Stimulated activated CD4-positive, alpha-beta T cell treated with anti-CD3 and anti-CD28 coated beads, Interleukin-2, amount 100 ng/mL, for 4 hours (primary cell): ENCODE results near the gene LONP1.
A peak's percentile ranks its signal among the peaks of the same experiment; 100 is the strongest.
"Not testable (repeated sequence)": the region's sequence is repeated elsewhere in the genome, so short reads cannot be mapped to it uniquely, and the experiment has no call there.

Experiments used
- DNase-seq: peaks from one replicate; pipeline ENCODE4 v3.0.0-alpha.2; 2020; ENCODE audit warnings: low read depth

Gene LONP1, protein sequence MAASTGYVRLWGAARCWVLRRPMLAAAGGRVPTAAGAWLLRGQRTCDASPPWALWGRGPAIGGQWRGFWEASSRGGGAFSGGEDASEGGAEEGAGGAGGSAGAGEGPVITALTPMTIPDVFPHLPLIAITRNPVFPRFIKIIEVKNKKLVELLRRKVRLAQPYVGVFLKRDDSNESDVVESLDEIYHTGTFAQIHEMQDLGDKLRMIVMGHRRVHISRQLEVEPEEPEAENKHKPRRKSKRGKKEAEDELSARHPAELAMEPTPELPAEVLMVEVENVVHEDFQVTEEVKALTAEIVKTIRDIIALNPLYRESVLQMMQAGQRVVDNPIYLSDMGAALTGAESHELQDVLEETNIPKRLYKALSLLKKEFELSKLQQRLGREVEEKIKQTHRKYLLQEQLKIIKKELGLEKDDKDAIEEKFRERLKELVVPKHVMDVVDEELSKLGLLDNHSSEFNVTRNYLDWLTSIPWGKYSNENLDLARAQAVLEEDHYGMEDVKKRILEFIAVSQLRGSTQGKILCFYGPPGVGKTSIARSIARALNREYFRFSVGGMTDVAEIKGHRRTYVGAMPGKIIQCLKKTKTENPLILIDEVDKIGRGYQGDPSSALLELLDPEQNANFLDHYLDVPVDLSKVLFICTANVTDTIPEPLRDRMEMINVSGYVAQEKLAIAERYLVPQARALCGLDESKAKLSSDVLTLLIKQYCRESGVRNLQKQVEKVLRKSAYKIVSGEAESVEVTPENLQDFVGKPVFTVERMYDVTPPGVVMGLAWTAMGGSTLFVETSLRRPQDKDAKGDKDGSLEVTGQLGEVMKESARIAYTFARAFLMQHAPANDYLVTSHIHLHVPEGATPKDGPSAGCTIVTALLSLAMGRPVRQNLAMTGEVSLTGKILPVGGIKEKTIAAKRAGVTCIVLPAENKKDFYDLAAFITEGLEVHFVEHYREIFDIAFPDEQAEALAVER

GRCh38 chr19:5719961-5720790, at the start of gene LONP1, which contains the start of gene CATSPERD:
LONP1 (minus strand) TSS chr19:5720146; CDS start chr19:5720132, 14 bp downstream.
CATSPERD (plus strand) TSS chr19:5720637; CDS start chr19:5720738, 101 bp downstream.
- DNase-seq: peak; percentile 97

GRCh38 chr19:5767949-5768348, 48.0 kb upstream of the LONP1 start:
- no peak for DNase-seq

DNA sequence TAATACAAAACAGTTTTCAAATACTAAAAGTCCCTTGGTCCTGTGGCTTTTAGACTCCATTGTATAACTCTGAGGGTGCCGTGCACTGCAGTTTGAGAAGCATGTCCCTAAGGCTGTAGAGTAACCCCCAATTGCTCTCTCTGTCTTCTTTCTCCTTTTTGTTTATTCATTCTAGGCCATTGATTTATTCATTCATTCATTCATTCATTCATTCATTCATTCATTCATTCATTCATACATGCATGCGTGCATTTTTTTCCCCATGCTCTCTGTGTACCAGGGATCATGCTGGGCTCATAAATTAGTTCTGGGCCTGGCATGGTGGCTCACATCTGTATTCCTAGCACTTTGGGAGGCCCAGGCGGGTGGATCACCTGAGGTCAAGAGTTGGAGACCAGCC, 45.3 kb upstream of the LONP1 start:
- no peak for DNase-seq

- no peak for DNase-seq
These were observed 42.8 kb upstream of the LONP1 start for GRCh38 chr19:5762608-5763217.

DNA sequence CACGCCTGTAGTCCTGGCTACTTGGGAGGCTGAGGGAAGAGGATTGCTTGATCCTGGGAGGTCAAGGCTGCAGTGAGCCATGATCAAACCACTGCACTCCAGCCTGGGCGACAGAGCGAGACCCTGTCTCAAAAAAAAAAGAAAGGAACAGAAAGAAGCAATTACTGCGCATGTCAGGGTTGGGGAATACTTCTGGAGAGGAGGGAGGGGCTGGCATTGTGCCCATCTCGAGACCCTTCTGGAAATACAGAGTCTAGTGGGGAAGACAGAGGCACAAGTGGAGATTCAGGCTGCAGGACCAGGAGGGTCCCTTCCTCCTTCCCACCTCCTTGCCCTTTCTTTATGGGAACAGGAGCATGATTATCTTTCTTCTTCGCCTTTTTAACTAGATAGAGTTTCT, 33.8 kb upstream of the LONP1 start:
- no peak for DNase-seq

GRCh38 chr19:5751709-5752108, 31.8 kb upstream of the LONP1 start:
- no peak for DNase-seq

DNA sequence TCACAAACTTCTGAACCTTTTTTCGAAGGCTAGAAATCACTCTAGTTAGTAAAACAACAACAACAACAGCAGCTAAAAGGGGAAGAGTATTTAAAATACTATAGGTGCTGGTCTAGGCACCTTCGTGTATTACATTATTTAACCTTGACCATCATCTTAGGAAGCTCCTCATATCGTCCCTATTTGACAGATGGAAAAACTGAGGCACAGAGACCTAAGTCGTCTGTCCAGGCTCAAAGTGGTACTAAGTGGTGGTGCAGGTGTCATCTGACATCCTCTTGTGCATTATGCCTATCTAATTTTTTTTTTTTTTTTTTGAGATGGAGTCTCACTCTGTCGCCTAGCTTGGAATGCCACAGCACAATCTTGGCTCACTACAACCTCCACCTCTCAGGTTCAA, 29.6 kb upstream of the LONP1 start:
- DNase-seq: no peak

DNA sequence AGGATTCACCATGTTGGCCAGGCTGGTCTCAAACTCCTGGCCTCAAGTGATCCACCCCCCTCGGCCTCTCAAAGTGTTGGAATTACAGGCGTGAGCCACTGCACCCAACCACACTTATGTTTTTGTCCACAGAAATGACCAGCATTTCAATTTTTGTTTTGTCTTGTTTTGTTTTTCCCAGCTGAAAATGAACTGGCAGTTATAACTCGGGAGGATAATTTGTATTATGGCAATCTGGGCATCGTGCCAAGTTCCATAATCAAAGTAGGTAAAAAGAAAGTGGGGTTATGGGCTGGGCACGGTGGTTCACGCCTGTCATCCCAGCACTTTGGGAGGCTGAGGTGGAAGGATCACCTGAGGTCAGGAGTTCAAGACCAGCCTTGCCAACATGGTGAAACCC, 29.0 kb upstream of the LONP1 start:
- not testable (repeated sequence) for DNase-seq

GRCh38 chr19:5744999-5745398, 25.1 kb upstream of the LONP1 start:
- not testable (repeated sequence) for DNase-seq

DNA sequence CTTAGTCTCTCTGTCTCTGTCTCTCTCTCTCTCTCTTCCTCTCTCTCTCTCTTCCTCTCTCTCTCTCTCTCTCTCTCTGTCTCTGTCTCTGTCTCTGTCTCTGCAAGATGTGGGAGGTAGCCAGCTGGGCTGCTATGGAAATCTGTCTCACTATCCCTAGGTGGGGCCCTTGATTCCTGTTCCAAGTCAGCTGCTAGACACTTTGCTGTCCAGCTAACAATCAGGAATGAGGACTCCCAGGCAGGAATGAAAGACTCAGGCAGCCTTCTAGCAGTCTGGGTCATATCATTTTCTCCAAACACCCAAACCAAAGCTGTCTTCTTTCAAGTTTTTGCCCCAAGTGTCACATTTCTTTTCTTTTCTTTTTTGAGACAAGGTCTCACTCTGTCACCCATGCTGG, 23.7 kb upstream of the LONP1 start:
- DNase-seq: no peak

- DNase-seq: no peak
These were observed 22.1 kb upstream of the LONP1 start for GRCh38 chr19:5742051-5742450.

- DNase-seq: no peak
These were observed 18.5 kb upstream of the LONP1 start for GRCh38 chr19:5738423-5738822.

DNA sequence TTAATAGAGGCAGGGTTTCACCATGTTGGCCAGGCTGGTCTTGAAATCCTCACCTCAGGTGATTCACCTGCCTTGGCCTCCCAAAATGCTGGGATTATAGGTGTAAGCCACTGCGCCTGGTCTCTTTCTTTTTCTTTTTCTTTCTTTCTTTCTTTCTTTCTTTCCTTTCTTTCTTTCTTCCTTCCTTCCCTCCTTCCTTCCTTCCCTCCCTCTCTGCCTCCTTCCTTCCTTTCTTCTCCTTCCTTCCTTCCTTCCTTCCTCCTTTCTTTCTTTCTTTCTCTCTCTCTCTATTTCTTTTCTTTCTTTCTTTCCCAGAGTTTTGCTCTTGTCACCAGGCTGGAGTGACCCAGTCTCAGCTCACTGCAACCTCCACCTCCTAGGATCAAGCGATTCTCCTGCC, 13.2 kb upstream of the LONP1 start:
- not testable (repeated sequence) for DNase-seq

DNA sequence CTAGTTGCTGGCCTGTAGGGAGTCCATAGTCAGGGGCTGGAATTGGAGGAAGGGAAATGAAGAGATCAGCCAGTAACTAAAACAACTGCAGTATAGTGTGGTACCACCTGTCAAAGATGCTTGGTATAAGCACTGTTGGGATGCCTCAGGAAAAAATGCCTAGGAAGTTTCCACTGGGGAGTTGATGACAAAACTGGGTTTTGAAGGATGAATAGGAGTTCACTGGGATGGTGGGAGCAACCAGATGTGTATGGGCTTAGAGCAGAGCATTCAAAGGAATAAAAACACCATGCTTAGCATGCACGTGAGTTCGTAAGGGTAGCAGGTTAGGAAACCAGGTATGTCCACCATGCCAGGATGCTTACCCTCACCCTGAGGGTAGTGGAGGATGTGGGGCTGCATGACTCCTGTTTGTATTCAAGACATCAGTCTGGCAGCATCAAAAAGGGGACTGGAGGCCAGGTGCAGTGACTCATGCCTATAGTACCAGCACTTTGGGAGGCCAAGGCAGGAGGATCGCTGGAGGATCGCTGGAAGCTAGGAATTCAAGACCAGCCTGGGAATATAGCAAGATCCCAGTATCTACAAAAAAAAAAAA, 7.6 kb upstream of the LONP1 start:
- DNase-seq: no peak

DNA sequence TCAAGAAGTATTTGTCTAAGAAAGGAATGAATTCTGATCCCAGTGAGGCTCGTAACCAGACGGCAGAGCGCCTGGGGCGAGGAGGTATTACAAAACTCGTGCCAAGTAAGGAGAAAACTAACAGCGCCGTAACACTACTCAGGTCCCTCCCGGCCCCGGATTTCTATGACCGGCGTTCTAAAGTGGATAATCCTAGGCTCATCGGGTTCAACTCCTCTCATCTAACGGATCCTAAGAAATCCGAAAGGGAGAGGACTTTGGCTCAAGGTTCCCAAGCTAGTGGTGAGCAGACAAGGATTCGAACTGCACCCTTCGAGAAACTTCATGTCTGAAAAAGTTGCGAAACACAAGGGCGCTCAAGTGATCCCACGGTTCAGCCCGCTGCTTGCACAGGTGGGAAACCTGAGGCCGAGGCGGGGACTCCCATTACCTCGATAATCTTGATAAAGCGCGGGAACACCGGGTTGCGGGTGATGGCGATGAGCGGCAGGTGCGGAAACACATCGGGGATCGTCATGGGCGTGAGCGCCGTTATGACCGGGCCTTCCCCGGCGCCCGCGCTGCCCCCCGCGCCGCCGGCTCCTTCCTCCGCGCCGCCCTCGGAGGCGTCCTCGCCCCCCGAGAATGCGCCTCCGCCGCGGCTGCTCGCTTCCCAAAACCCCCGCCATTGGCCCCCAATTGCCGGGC, 529 bp downstream of the LONP1 start:
- DNase-seq: no peak

DNA sequence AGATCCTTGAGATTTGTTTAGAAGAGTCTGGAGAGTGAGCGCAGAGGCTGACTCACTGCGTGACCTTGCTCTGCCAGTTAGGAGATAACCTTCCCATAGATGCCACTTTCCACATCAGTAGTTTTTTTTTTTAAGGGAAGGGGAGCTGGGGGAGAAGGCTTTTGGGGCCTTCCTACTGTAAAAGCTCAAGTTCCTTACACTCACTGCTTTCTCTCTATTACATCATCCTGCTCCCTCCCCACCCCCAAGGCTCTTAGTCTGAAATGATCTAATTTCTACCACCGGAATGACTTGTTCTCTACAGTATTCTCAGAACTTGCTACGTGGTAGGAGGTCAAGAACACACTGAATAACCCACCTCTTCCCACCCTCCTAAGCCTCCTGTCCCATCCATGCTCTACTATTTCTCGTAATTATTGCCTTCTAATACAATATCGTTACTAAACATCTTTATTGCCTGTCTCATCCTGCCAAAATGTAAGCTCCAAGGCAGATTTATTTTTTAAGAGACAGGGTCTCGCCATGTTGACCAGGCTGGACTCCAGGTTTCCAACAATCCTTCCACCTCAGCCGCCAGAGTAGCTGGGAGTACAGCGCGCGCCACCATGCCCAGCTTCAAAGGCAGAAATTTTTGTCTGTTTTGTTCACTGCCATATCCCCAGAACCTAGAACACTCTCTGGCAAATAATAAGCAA, 1.2 kb downstream of the LONP1 start:
- peak; percentile 62 for DNase-seq

DNA sequence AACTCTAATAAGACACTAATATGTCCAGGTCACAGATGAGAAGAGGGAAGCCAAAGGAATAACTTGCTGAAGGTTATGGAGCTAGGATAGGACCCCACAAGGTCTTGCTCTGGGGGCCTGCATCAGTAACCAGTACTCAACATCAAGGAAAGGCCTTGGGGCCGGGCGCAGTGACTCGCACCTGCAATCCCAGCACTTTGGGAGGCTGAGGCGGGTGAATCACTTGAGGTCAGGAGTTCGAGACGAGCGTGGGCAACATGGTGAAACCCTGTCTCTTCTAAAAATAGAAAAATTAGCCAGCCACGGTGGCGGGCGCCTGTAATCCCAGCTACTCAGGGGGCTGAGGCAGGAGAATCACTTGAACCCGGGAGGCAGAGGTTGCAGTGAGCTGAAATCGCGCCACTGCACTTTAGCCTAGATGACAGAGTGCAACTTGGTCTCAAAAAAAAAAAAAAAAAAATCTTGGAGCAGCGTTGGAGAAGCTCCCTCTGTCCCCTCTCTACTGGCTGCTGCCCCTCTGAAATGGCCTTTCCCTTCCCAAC, 1.8 kb downstream of the LONP1 start:
- DNase-seq: peak; percentile 44

DNA sequence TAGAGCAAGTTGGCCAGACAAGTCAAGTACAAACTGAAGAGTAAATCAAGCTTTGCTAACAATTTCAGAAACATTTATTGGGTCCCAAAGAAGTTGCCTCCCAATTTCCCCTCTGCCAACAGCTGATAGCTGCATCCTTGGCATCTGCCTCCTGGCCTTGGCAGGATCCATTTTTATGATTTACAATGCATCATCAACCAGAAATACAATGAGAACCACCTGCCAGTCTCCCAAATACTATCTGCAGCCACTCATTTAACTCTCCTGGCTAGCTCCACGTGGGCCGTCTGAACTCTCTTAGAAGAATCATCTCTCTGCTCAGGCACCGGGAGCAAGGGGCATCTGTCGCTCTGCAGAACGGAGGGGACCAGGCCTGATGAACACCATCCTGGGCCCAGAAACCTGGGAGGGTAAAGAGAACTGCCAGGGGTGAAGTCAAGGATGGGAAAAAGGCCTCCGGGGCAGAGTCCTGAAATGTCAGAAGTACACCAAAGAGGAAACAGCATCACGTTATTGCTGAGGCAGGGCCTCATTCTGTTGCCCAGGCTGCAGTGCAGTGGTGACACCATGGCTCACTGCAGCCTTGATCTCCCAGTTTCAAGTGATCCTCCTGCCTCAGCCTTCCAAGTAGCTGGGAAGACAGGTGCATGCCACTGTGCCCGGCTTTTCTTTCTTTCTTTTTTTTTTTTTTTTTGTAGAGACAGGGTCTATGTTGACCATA, 2.6 kb downstream of the LONP1 start:
- no peak for DNase-seq

- DNase-seq: no peak
These were observed 5.1 kb downstream of the LONP1 start for GRCh38 chr19:5714816-5715215.
